ENCODE measurements around the gene ARMS2.
A peak's percentile ranks its signal among the peaks of the same experiment; 100 is the strongest.

ARMS2 gene

GRCh38 chr10:122471531-122472177 is 17.2 kb downstream of the ARMS2 start:
- Histone ChIP-seq H3K23ac (ENCODE audit: low read depth, low read length, poor library complexity) (no peak overlapping the region), H2AK5ac (ENCODE audit: low read depth, low read length) (no peak overlapping the region), H4K8ac (ENCODE audit: low read depth, low read length) (no peak overlapping the region), H3K14ac (ENCODE audit: low read length) (no peak overlapping the region), H3K27ac (replicated peaks; ENCODE audit: low read length) (no peak overlapping the region), H3K4me3 (ENCODE audit: low read length in 2 of 2) (no peak overlapping the region), H2BK15ac (ENCODE audit: low read length) (no peak overlapping the region), H3K36me3 (replicated peaks in 1 of 2; ENCODE audit: control insufficient read depth in 2 of 2, insufficient read depth in 2 of 2, low read length in 2 of 2) (no peaks in the 10 kb centered on the region), H3K9ac (ENCODE audit: low read depth, low read length, poor library complexity) (no peak overlapping the region), H2BK5ac (ENCODE audit: low read length) (no peak overlapping the region), H3K18ac (ENCODE audit: low read length) (no peak overlapping the region), H3K4me2 (ENCODE audit: insufficient read depth, low read length, poor library complexity, severe bottlenecking) (no peak overlapping the region), H2AFZ (ENCODE audit: low read length) (no peak overlapping the region), H2BK12ac (ENCODE audit: low read length) (no peak overlapping the region), H3K4ac (ENCODE audit: low read length) (no peak overlapping the region), H2BK120ac (ENCODE audit: low read depth, low read length) (no peak overlapping the region), H3K9me3 (replicated peaks in 1 of 2; ENCODE audit: control insufficient read depth in 2 of 2, insufficient read depth in 1 of 2, low read depth in 1 of 2, low read length in 2 of 2) (no peaks in the 10 kb centered on the region), H3K4me1 (ENCODE audit: control insufficient read depth in 2 of 2, insufficient read depth in 1 of 2, low read depth in 1 of 2, low read length in 2 of 2) (peaks cover 15 to 25% of the 10 kb centered on the region in 2 donors), H3K27me3 (ENCODE audit: control insufficient read depth in 3 of 3, insufficient read depth in 3 of 3, low read depth in 1 of 3, low read length in 3 of 3) (no peaks in the 10 kb centered on the region), H3K79me1 (ENCODE audit: low read depth, low read length) (no peaks in the 10 kb centered on the region), H4K91ac (ENCODE audit: low read depth, low read length, poor library complexity) (no peak overlapping the region)
- WGBS, 2 donors (ENCODE audit: extremely low coverage in 2 of 2, insufficient read length in 2 of 2, insufficient replicate concordance in 1 of 2): no CpG with 5 or more reads among the region's 4 CpGs
- no peak for DNase-seq (ENCODE audit: low spot score)

GRCh38 chr10:122473116-122473515 is 18.7 kb downstream of the ARMS2 start:
- Histone ChIP-seq H3K4me1 (ENCODE audit: control insufficient read depth in 2 of 2, insufficient read depth in 1 of 2, low read depth in 1 of 2, low read length in 2 of 2) (peaks cover 15 to 34% of the 10 kb centered on the region in 2 donors), H3K4me2 (ENCODE audit: insufficient read depth, low read length, poor library complexity, severe bottlenecking) (no peak overlapping the region), H3K14ac (ENCODE audit: low read length) (no peak overlapping the region), H4K8ac (ENCODE audit: low read depth, low read length) (no peak overlapping the region), H3K4ac (ENCODE audit: low read length) (no peak overlapping the region), H2AK5ac (ENCODE audit: low read depth, low read length) (no peak overlapping the region), H2BK120ac (ENCODE audit: low read depth, low read length) (no peak overlapping the region), H3K79me1 (ENCODE audit: low read depth, low read length) (no peaks in the 10 kb centered on the region), H3K18ac (ENCODE audit: low read length) (no peak overlapping the region), H3K36me3 (replicated peaks in 1 of 2; ENCODE audit: control insufficient read depth in 2 of 2, insufficient read depth in 2 of 2, low read length in 2 of 2) (no peaks in the 10 kb centered on the region), H3K9ac (ENCODE audit: low read depth, low read length, poor library complexity) (no peak overlapping the region), H3K9me3 (replicated peaks in 1 of 2; ENCODE audit: control insufficient read depth in 2 of 2, insufficient read depth in 1 of 2, low read depth in 1 of 2, low read length in 2 of 2) (no peaks in the 10 kb centered on the region), H2BK12ac (ENCODE audit: low read length) (no peak overlapping the region), H2BK15ac (ENCODE audit: low read length) (no peak overlapping the region), H4K91ac (ENCODE audit: low read depth, low read length, poor library complexity) (no peak overlapping the region), H3K27ac (replicated peaks; ENCODE audit: low read length) (no peak overlapping the region), H3K23ac (ENCODE audit: low read depth, low read length, poor library complexity) (no peak overlapping the region), H3K27me3 (ENCODE audit: control insufficient read depth in 3 of 3, insufficient read depth in 3 of 3, low read depth in 1 of 3, low read length in 3 of 3) (no peaks in the 10 kb centered on the region), H2BK5ac (ENCODE audit: low read length) (no peak overlapping the region), H2AFZ (ENCODE audit: low read length) (no peak overlapping the region), H3K4me3 (ENCODE audit: low read length in 2 of 2) (no peak overlapping the region)
- DNase-seq (ENCODE audit: low spot score): no peak
- no CpG with 5 or more reads among the region's 8 CpGs for WGBS, 2 donors (ENCODE audit: extremely low coverage in 2 of 2, insufficient read length in 2 of 2, insufficient replicate concordance in 1 of 2)

- Histone ChIP-seq H3K23ac (ENCODE audit: low read depth, low read length, poor library complexity) (no peak overlapping the region), H4K91ac (ENCODE audit: low read depth, low read length, poor library complexity) (no peak overlapping the region), H2AFZ (ENCODE audit: low read length) (peak overlapping the region; percentile 64), H3K4me3 (ENCODE audit: low read length in 2 of 2) (no peak overlapping the region), H3K27ac (replicated peaks; ENCODE audit: low read length) (no peak overlapping the region), H3K4me1 (ENCODE audit: control insufficient read depth in 2 of 2, insufficient read depth in 1 of 2, low read depth in 1 of 2, low read length in 2 of 2) (peaks cover 15 to 34% of the 10 kb centered on the region in 2 donors), H3K18ac (ENCODE audit: low read length) (peak overlapping the region; percentile 29), H3K9me3 (replicated peaks in 1 of 2; ENCODE audit: control insufficient read depth in 2 of 2, insufficient read depth in 1 of 2, low read depth in 1 of 2, low read length in 2 of 2) (no peaks in the 10 kb centered on the region), H2BK120ac (ENCODE audit: low read depth, low read length) (no peak overlapping the region), H3K14ac (ENCODE audit: low read length) (no peak overlapping the region), H3K27me3 (ENCODE audit: control insufficient read depth in 3 of 3, insufficient read depth in 3 of 3, low read depth in 1 of 3, low read length in 3 of 3) (no peaks in the 10 kb centered on the region), H3K4ac (ENCODE audit: low read length) (no peak overlapping the region), H2AK5ac (ENCODE audit: low read depth, low read length) (no peak overlapping the region), H3K79me1 (ENCODE audit: low read depth, low read length) (no peaks in the 10 kb centered on the region), H3K36me3 (replicated peaks in 1 of 2; ENCODE audit: control insufficient read depth in 2 of 2, insufficient read depth in 2 of 2, low read length in 2 of 2) (no peaks in the 10 kb centered on the region), H2BK15ac (ENCODE audit: low read length) (no peak overlapping the region), H4K8ac (ENCODE audit: low read depth, low read length) (no peak overlapping the region), H2BK12ac (ENCODE audit: low read length) (no peak overlapping the region), H3K4me2 (ENCODE audit: insufficient read depth, low read length, poor library complexity, severe bottlenecking) (no peak overlapping the region), H2BK5ac (ENCODE audit: low read length) (no peak overlapping the region), H3K9ac (ENCODE audit: low read depth, low read length, poor library complexity) (no peak overlapping the region)
- no CpG with 5 or more reads among the region's 15 CpGs for WGBS, 2 donors (ENCODE audit: extremely low coverage in 2 of 2, insufficient read length in 2 of 2, insufficient replicate concordance in 1 of 2)
- no peak for DNase-seq (ENCODE audit: low spot score)
These were observed 19.8 kb downstream of the ARMS2 start for GRCh38 chr10:122474131-122474818.

- Histone ChIP-seq H3K36me3 (replicated peaks in 1 of 2; ENCODE audit: control insufficient read depth in 2 of 2, insufficient read depth in 2 of 2, low read length in 2 of 2) (no peaks in the 10 kb centered on the region), H3K27ac (replicated peaks; ENCODE audit: low read length) (no peak overlapping the region), H2BK12ac (ENCODE audit: low read length) (no peak overlapping the region), H4K8ac (ENCODE audit: low read depth, low read length) (no peak overlapping the region), H3K4me3 (ENCODE audit: low read length in 2 of 2) (peak overlapping the region in 1 of 2 donors; percentile 32), H2BK5ac (ENCODE audit: low read length) (no peak overlapping the region), H2BK120ac (ENCODE audit: low read depth, low read length) (no peak overlapping the region), H2AK5ac (ENCODE audit: low read depth, low read length) (peak overlapping the region; percentile 29), H3K4me1 (ENCODE audit: control insufficient read depth in 2 of 2, insufficient read depth in 1 of 2, low read depth in 1 of 2, low read length in 2 of 2) (peaks cover 15 to 34% of the 10 kb centered on the region in 2 donors), H4K91ac (ENCODE audit: low read depth, low read length, poor library complexity) (no peak overlapping the region), H3K23ac (ENCODE audit: low read depth, low read length, poor library complexity) (peak overlapping the region; percentile 59), H2AFZ (ENCODE audit: low read length) (peak overlapping the region; percentile 89), H2BK15ac (ENCODE audit: low read length) (no peak overlapping the region), H3K4me2 (ENCODE audit: insufficient read depth, low read length, poor library complexity, severe bottlenecking) (no peak overlapping the region), H3K9ac (ENCODE audit: low read depth, low read length, poor library complexity) (no peak overlapping the region), H3K79me1 (ENCODE audit: low read depth, low read length) (no peaks in the 10 kb centered on the region), H3K4ac (ENCODE audit: low read length) (no peak overlapping the region), H3K9me3 (replicated peaks in 1 of 2; ENCODE audit: control insufficient read depth in 2 of 2, insufficient read depth in 1 of 2, low read depth in 1 of 2, low read length in 2 of 2) (no peaks in the 10 kb centered on the region), H3K27me3 (ENCODE audit: control insufficient read depth in 3 of 3, insufficient read depth in 3 of 3, low read depth in 1 of 3, low read length in 3 of 3) (no peaks in the 10 kb centered on the region), H3K14ac (ENCODE audit: low read length) (no peak overlapping the region), H3K18ac (ENCODE audit: low read length) (peak overlapping the region; percentile 89)
- no CpG with 5 or more reads among the region's 12 CpGs for WGBS, 2 donors (ENCODE audit: extremely low coverage in 2 of 2, insufficient read length in 2 of 2, insufficient replicate concordance in 1 of 2)
- DNase-seq (ENCODE audit: low spot score): no peak
These were observed 20.6 kb downstream of the ARMS2 start for GRCh38 chr10:122475100-122475499.

Data from neuronal stem cell (in vitro differentiated cells).